Pancreas (tissue), 10 donors: Measurements from ENCODE around the gene GOLGA7B. TPM values are rescaled to one million over a fixed set of nuclear protein-coding genes. Genes with fewer than 3 reads are reported as not detected.
"Not testable (repeated sequence)": the region's sequence is repeated elsewhere in the genome, so short reads cannot be mapped to it uniquely, and the experiment has no call there.

Source experiments
- ATAC-seq, 4 donors: fragments of 200-7000 bp; cut with Tn5 transposase; one replicate each; pipeline versions ENCODE4 v1.8.0 to v1.9.1; 2020; ENCODE audit warnings: mild to moderate bottlenecking in 4 of 4, moderate library complexity in 4 of 4
- DNase-seq, 6 donors: peaks; one replicate each; pipeline ENCODE4 v3.0.0-alpha.2; 2020
- FAIRE-seq: peaks from 2 replicates; lab custom pipeline; 2012; peaks lifted over from hg19 to GRCh38; lab: Jason Lieb, UNC
- H3K27ac ChIP-seq, 4 donors: fragments of 200-600 bp; sonication (generic); 1 replicate in 3 of 4; 2 replicates in 1 of 4; pipeline versions ENCODE4 v1.5.0 to v1.8.0; 2020
- H3K27me3 ChIP-seq, 4 donors: fragments of 200-600 bp; one replicate each; pipeline ENCODE4 v1.8.0; 2021
- H3K36me3 ChIP-seq, 3 donors: fragments of 200-600 bp; sonication (generic) in 1 of 3; one replicate each; pipeline versions ENCODE4 v1.5.0 to v1.8.0; 2020 to 2021
- H3K4me1 ChIP-seq, 3 donors: fragments of 200-600 bp; one replicate each; pipeline ENCODE4 v1.8.0; 2021
- H3K4me3 ChIP-seq, 4 donors: fragments of 200-600 bp; sonication (generic) in 2 of 4; one replicate each; pipeline versions ENCODE4 v1.5.0 to v1.8.0; 2020 to 2021
- H3K9me3 ChIP-seq, 4 donors: fragments of 200-600 bp; one replicate each; pipeline ENCODE4 v1.8.0; 2021
- WGBS, 2 donors: extraction: QIAGEN DNeasy Blood & Tissue Kit; methylation state at CpG; one replicate each; pipeline ENCODE4 v1.1.7; 2013; 5-methylcytosine and 5-hydroxymethylcytosine counted together
- intact Hi-C, 3 donors: fragments of 100-400 bp; cut with DNase I; formaldehyde crosslinking; loops; one replicate each; pipeline versions ENCODE4 v1.11.1 to v1.14.2; 2022
- polyA plus RNA-seq, 2 donors: library from polyadenylated mRNA; stranded (reverse); fragments of 200-250 nt; gene quantifications; one replicate each; pipeline ENCODE4 v1.2.3, GENCODE V29; 2013
- total RNA-seq, 6 donors: library from RNA; stranded (reverse); fragmentation: NEBNext Ultra II Directional in 4 of 6; extraction: Animal tissue kit (Norgen Biotek cat#: 25700) in 4 of 6; gene quantifications; one replicate each; pipeline versions ENCODE4 v1.2.1 to v1.2.4, GENCODE V29; 2021 to 2023
- TF ChIP-seq, protein P1 (sequence below), 4 donors: fragments of 200-600 bp; sonication (generic) in 3 of 4; IDR thresholded peaks; one replicate each; pipeline versions ENCODE4 v1.5.0 to v1.8.0; 2021; ENCODE audit warnings: antibody characterized with exemption in 4 of 4
- donor health status: healthy with polysubstance abuse.
- donor health status: DM: no; HTN: no; CAD: no; lungs with moderate emphysema.
- donor health status: DM: no; HTN: no; CAD: no.
- donor health status: control.
- donor health status: control.
- donor health status: Bipolar disorder and iron deficiency.
- donor health status: DM: yes; HTN: yes; CAD: no.
- donor health status: DM: no; HTN: no; CAD: no.
- donor health status: DM: no; HTN: no; CAD: no.
- donor health status: DM: yes; HTN: yes; CAD: no.

GOLGA7B gene
- total and polyA plus RNA-seq, 8 donors, result 2.0 to 38.7 (median 4.8) TPM

DNA sequence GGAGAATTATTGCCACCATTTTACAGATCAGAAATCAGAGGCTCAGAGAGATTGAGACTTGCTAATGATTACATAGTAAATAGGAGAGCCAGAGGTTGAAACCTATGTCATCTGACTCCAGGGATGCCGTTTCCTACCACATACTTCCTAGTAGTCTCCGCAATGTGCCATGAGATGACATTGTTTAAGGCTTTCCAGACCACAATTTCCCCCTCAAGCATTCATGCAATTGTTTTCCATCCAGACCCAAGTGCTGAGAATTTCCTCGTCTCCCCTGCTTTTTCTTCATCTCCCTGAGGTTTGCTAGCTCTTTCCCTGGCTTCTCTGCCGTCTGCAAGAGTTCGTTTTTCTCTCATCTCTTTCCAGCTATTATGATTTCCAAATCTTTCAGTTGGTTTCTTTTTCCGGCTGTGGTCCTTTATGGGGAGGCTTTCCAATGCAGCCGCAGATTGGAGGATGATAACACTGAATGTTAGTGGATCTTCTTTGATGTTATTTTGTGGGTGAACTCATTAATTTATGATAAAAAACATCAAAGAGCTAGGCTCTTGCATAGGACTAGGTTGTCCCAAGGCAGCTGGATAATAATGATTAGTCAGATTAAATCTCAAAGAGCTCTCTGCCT lies 6.9 kb upstream of the GOLGA7B start:
- H3K27ac ChIP-seq, result no peak overlapping the region
- intact Hi-C loops, result no loop called here
- 73 to 76% methylated on average over 7 of the region's 7 CpGs for WGBS, 2 donors
- FAIRE-seq (no peak), DNase-seq (no peak), ATAC-seq (peak in 1 of 4 donors; percentile 14)
- H3K4me3 ChIP-seq, result no peak overlapping the region
- H3K4me1 ChIP-seq, result peaks cover 0 to 10% (median 0%) of the 10 kb centered on the region in 3 donors
- H3K36me3 ChIP-seq, result no peaks in the 10 kb centered on the region
- TF ChIP-seq, protein P1, sequence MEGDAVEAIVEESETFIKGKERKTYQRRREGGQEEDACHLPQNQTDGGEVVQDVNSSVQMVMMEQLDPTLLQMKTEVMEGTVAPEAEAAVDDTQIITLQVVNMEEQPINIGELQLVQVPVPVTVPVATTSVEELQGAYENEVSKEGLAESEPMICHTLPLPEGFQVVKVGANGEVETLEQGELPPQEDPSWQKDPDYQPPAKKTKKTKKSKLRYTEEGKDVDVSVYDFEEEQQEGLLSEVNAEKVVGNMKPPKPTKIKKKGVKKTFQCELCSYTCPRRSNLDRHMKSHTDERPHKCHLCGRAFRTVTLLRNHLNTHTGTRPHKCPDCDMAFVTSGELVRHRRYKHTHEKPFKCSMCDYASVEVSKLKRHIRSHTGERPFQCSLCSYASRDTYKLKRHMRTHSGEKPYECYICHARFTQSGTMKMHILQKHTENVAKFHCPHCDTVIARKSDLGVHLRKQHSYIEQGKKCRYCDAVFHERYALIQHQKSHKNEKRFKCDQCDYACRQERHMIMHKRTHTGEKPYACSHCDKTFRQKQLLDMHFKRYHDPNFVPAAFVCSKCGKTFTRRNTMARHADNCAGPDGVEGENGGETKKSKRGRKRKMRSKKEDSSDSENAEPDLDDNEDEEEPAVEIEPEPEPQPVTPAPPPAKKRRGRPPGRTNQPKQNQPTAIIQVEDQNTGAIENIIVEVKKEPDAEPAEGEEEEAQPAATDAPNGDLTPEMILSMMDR (IDR thresholded peaks at IDR 0.05), result no peak
- no peaks in the 10 kb centered on the region for H3K9me3 ChIP-seq
- no peaks in the 10 kb centered on the region for H3K27me3 ChIP-seq

DNA sequence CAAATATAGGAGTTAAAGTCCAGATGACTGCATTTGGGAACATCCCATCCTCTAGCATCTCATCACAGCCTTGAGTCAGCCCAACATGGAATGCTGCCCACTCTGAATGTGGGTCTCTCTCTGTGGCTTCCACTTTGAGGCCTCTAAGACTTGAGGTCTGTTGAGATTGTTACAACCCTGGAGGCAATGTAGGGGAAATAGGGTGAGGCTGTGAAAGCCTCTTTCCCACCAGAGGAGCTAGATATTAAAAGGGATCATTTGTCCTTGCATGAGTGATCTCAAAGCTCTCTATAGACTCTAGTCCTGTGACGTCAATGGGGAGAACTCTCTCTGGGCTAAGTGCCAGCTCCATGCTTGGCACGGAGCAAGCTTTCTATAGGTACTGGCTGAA lies 6.4 kb upstream of the GOLGA7B start:
- ATAC-seq, result peak in 1 of 4 donors; percentile 10

DNA sequence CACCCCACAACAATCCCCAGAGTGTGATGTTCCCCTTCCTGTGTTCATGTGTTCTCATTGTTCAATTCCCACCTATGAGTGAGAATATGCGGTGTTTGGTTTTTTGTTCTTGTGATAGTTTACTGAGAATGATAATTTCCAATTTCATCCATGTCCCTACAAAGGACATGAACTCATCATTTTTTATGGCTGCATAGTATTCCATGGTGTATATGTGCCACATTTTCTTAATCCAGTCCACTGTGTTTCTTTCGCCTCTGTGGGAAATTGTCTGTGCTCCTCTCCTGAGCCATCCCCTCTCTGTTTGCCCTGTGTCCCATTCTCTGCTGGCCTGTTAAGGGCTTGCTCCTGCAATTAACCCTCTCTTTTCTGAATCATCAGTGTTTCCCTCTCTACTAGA lies 5.7 kb upstream of the GOLGA7B start:
- H3K4me1 ChIP-seq, result peaks cover 0 to 13% (median 0%) of the 10 kb centered on the region in 3 donors
- H3K4me3 ChIP-seq, H3K36me3 ChIP-seq, DNase-seq, H3K9me3 ChIP-seq, ATAC-seq, H3K27ac ChIP-seq, FAIRE-seq, intact Hi-C loops, H3K27me3 ChIP-seq: not testable (repeated sequence)
- 98 to 100% methylated on average over 1 of the region's 2 CpGs for WGBS, 2 donors

More for the DNA sequence above, 6.4 kb upstream of the GOLGA7B start:
- Histone ChIP-seq H3K4me1 (peaks cover 0 to 10% (median 0%) of the 10 kb centered on the region in 3 donors), H3K27me3 (no peaks in the 10 kb centered on the region), H3K9me3 (no peaks in the 10 kb centered on the region), H3K27ac (no peak overlapping the region), H3K36me3 (no peaks in the 10 kb centered on the region), H3K4me3 (no peak overlapping the region)
- WGBS, 2 donors, result 33 to 43% methylated on average over 2 of the region's 2 CpGs
- DNase-seq (no peak), FAIRE-seq (no peak)
- TF ChIP-seq, protein P1 (IDR thresholded peaks at IDR 0.05), result no peak
- intact Hi-C loops, result no loop called here

DNA sequence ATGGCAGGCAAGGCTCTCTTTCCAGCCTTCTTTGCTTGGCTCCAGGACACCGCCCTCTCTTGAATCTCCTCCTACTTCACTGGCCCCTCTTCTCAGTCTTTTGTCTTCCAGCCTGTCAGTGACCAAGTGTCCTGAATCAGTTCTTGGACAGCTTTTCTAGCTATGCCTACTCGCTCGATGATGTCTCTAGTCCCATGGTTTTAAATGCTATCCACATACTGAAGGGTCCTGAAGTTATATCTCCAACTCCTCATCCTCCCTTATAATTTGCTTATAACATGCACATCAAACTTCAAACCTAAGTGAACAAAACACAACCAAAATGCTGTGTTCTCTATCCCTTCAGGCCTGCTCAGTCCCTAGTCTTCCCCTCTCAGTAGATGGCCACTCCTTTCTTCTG lies 5.0 kb upstream of the GOLGA7B start:
- H3K4me1 ChIP-seq, result peaks cover 0 to 10% (median 0%) of the 10 kb centered on the region in 3 donors
- DNase-seq (no peak), ATAC-seq (no peak), FAIRE-seq (no peak)
- no peaks in the 10 kb centered on the region for H3K27me3 ChIP-seq
- H3K27ac ChIP-seq, result no peak overlapping the region
- H3K9me3 ChIP-seq, result no peaks in the 10 kb centered on the region
- intact Hi-C loops, result no loop called here
- H3K36me3 ChIP-seq, result no peaks in the 10 kb centered on the region
- TF ChIP-seq, protein P1 (IDR thresholded peaks at IDR 0.05), result no peak
- WGBS, 2 donors, result 95 to 99% methylated on average over 3 of the region's 3 CpGs
- no peak overlapping the region for H3K4me3 ChIP-seq

DNA sequence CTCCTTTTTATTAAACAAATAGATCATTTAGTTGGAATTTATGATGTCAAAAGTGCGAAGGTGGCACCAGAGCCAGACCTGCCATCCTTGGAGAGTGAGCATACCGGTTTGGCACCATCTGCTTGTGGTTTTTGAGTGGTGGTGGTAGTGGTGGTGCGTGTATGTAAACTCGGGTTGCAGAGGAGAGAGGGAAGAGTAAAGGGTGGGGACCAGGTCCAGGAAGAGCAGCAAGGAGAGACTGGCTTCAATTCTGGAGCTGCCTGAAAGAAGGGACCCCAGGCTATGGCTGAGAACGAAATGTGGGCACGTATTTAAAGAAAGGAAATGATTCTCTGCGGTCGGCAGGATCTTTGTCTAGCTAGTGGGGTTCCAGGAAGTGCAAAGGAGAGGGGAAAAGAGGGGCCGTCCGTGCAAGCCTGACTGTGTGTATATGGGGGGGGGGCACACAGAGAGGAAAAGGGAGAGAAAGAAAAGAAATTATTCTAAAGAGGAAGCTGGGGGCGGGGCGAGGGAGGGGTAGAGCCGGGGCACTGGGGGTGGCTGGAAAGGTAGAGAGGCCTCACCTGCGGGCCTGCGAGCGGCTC lies 448 bp upstream of the GOLGA7B start:
- ATAC-seq, result peak; percentile 48 to 66 (median 65)
- WGBS, 2 donors, result 3% methylated on average over 16 of the region's 16 CpGs
- Histone ChIP-seq H3K27me3 (no peaks in the 10 kb centered on the region), H3K27ac (peak overlapping the region in 2 of 4 donors; percentile 44 to 55), H3K4me1 (peaks cover 3 to 4% (median 3%) of the 10 kb centered on the region in 3 donors), H3K36me3 (no peaks in the 10 kb centered on the region), H3K4me3 (peak overlapping the region; percentile 31 to 69 (median 60)), H3K9me3 (no peaks in the 10 kb centered on the region)
- DNase-seq, result peak in 3 of 6 donors; percentile 42 to 54 (median 50)
- no peak for FAIRE-seq
- intact Hi-C loops, result no loop called here
- TF ChIP-seq, protein P1 (IDR thresholded peaks at IDR 0.05), result no peak
